ENCODE measurements around the gene ERMARD. TPM values are rescaled to one million over a fixed set of nuclear protein-coding genes. Genes with fewer than 3 reads are reported as not detected.

The ERMARD gene
- total and polyA plus RNA-seq, 2 experiments from 2014 or later = 15.6 to 22.0 TPM

DNA sequence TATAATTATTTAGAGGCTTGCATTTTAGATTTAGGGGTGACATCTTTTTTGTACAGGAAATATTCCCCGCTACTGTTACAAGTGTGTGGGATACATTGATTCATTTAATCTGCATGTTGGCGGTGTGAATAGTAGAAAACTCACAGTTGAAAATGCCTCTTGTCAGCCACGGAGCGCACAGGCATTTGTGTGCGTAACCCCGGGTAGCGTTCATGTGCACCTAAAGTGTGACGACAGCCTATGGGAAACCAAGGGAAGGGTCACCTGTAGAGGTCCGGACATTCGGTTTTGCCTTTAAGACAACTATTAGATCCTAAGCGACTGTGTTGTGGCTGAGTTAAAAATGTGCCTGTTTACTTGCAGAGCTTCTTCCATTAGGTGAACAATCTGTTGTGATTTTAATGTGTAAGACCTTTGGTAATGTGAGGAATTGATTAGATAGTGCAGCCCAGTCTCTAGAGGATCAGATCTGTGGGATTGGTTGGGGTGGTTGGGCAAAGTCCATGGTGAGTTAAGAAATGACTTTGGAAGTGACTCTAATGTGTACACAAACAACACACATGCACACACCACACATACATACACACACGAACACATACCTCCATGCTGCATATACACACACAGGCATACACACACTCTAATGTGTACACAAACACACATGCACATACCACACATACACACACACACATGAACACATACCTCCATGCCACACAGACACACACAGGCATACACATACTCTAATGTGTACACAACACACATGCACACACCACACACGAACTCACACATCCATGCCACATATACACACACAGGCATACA is 15.7 kb downstream of the ERMARD start:
- in situ Hi-C loops (cut with MboI) = no loop called here
- Histone ChIP-seq H4K20me1 (ENCODE audit: insufficient read depth) (no peaks in the 10 kb centered on the region), H3K36me3 (ENCODE audit: low read depth) (peaks cover 19% of the 10 kb centered on the region), H3F3A (ENCODE audit: insufficient read depth) (no peaks in the 10 kb centered on the region), H3K9me3 (ENCODE audit: low read depth) (no peaks in the 10 kb centered on the region), H3K79me2 (ENCODE audit: insufficient read depth) (no peaks in the 10 kb centered on the region), H2AFZ (no peak overlapping the region), H3K27me3 (replicated peaks; ENCODE audit: insufficient read depth) (no peaks in the 10 kb centered on the region), H3K4me3 (no peak overlapping the region), H3K4me2 (ENCODE audit: unreplicated experiment) (no peak overlapping the region), H3K27ac (no peak overlapping the region), H3K9ac (no peak overlapping the region), H3K9me2 (ENCODE audit: insufficient read depth) (no peaks in the 10 kb centered on the region), H3K4me1 (ENCODE audit: insufficient read depth) (no peaks in the 10 kb centered on the region)
- 97 to 99% methylated on average over 13 of the region's 13 CpGs for WGBS, 2 experiments (ENCODE audit: low coverage in 1 of 2, low lambda C conversion rate in 2 of 2, missing lambda C conversion rate in 2 of 2)
- no peak for DNase-seq
- no peak for TF ChIP-seq EZH2phosphoT487 (IDR thresholded peaks at IDR 0.05; ENCODE audit: insufficient read depth, low read depth)
- no peak for TF ChIP-seq EZH2 (IDR thresholded peaks at IDR 0.05; ENCODE audit: insufficient read depth, poor library complexity, severe bottlenecking)

- DNase-seq = no peak
- Histone ChIP-seq H3K9me2 (ENCODE audit: insufficient read depth) (no peaks in the 10 kb centered on the region), H2AFZ (no peak overlapping the region), H3K36me3 (ENCODE audit: low read depth) (peaks cover 10% of the 10 kb centered on the region; the same call in 1 of the 2 replicates), H3K27ac (no peak overlapping the region), H3K9ac (no peak overlapping the region), H3K27me3 (replicated peaks; ENCODE audit: insufficient read depth) (no peaks in the 10 kb centered on the region), H3F3A (ENCODE audit: insufficient read depth) (no peaks in the 10 kb centered on the region), H4K20me1 (ENCODE audit: insufficient read depth) (no peaks in the 10 kb centered on the region), H3K4me2 (ENCODE audit: unreplicated experiment) (no peak overlapping the region), H3K4me1 (ENCODE audit: insufficient read depth) (no peaks in the 10 kb centered on the region), H3K79me2 (ENCODE audit: insufficient read depth) (no peaks in the 10 kb centered on the region), H3K9me3 (ENCODE audit: low read depth) (no peaks in the 10 kb centered on the region), H3K4me3 (no peak overlapping the region)
- TF ChIP-seq EZH2 (IDR thresholded peaks at IDR 0.05; ENCODE audit: insufficient read depth, poor library complexity, severe bottlenecking) (no peak), EZH2phosphoT487 (IDR thresholded peaks at IDR 0.05; ENCODE audit: insufficient read depth, low read depth) (no peak)
- in situ Hi-C loops (cut with MboI) = no loop called here
- WGBS, 2 experiments (ENCODE audit: low coverage in 1 of 2, low lambda C conversion rate in 2 of 2, missing lambda C conversion rate in 2 of 2) = 95 to 98% methylated on average over 9 of the region's 9 CpGs
Observed at GRCh38 chr6:169774347-169774746, 22.9 kb downstream of the ERMARD start.

GRCh38 chr6:169775321-169775720 is 23.9 kb downstream of the ERMARD start:
- no peaks in the 10 kb centered on the region for H3K9me2 ChIP-seq (ENCODE audit: insufficient read depth)
- no peaks in the 10 kb centered on the region for H3K79me2 ChIP-seq (ENCODE audit: insufficient read depth)
- no peaks in the 10 kb centered on the region for H3K4me1 ChIP-seq (ENCODE audit: insufficient read depth)
- in situ Hi-C loops (cut with MboI) = no loop called here
- H2AFZ ChIP-seq = no peak overlapping the region
- H3K27me3 ChIP-seq (replicated peaks; ENCODE audit: insufficient read depth) = no peaks in the 10 kb centered on the region
- H3K9ac ChIP-seq = no peak overlapping the region
- no peak overlapping the region for H3K27ac ChIP-seq
- no peaks in the 10 kb centered on the region for H3F3A ChIP-seq (ENCODE audit: insufficient read depth)
- no peak for DNase-seq
- no peak overlapping the region for H3K4me3 ChIP-seq
- no peak for TF ChIP-seq EZH2phosphoT487 (IDR thresholded peaks at IDR 0.05; ENCODE audit: insufficient read depth, low read depth)
- TF ChIP-seq EZH2 (IDR thresholded peaks at IDR 0.05; ENCODE audit: insufficient read depth, poor library complexity, severe bottlenecking) = no peak
- no peaks in the 10 kb centered on the region for H3K9me3 ChIP-seq (ENCODE audit: low read depth)
- WGBS, 2 experiments (ENCODE audit: low coverage in 1 of 2, low lambda C conversion rate in 2 of 2, missing lambda C conversion rate in 2 of 2) = 77 to 81% methylated on average over 10 of the region's 10 CpGs
- H3K4me2 ChIP-seq (ENCODE audit: unreplicated experiment) = no peak overlapping the region
- 0 out of 2 replicates have a peak, but pooled peaks cover 5% of the 10 kb centered on the region for H3K36me3 ChIP-seq (ENCODE audit: low read depth)
- no peaks in the 10 kb centered on the region for H4K20me1 ChIP-seq (ENCODE audit: insufficient read depth)

- Histone ChIP-seq H3K4me3 (no peak overlapping the region), H3K4me2 (ENCODE audit: unreplicated experiment) (no peak overlapping the region), H3K4me1 (ENCODE audit: insufficient read depth) (no peaks in the 10 kb centered on the region), H3K79me2 (ENCODE audit: insufficient read depth) (no peaks in the 10 kb centered on the region), H4K20me1 (ENCODE audit: insufficient read depth) (no peaks in the 10 kb centered on the region), H3K9me3 (ENCODE audit: low read depth) (no peaks in the 10 kb centered on the region), H3K27me3 (replicated peaks; ENCODE audit: insufficient read depth) (no peaks in the 10 kb centered on the region), H3K9me2 (ENCODE audit: insufficient read depth) (no peaks in the 10 kb centered on the region), H3F3A (ENCODE audit: insufficient read depth) (no peaks in the 10 kb centered on the region), H3K27ac (no peak overlapping the region), H2AFZ (no peak overlapping the region), H3K36me3 (ENCODE audit: low read depth) (peaks cover 11% of the 10 kb centered on the region; the same call in 1 of the 2 replicates), H3K9ac (no peak overlapping the region)
- in situ Hi-C loops (cut with MboI) = no loop called here
- no peak for DNase-seq
- 96 to 98% methylated on average over 13 of the region's 13 CpGs for WGBS, 2 experiments (ENCODE audit: low coverage in 1 of 2, low lambda C conversion rate in 2 of 2, missing lambda C conversion rate in 2 of 2)
- no peak for TF ChIP-seq EZH2phosphoT487 (IDR thresholded peaks at IDR 0.05; ENCODE audit: insufficient read depth, low read depth)
- TF ChIP-seq EZH2 (IDR thresholded peaks at IDR 0.05; ENCODE audit: insufficient read depth, poor library complexity, severe bottlenecking) = no peak
Observed at GRCh38 chr6:169776379-169776778, 25.0 kb downstream of the ERMARD start.
